ENCODE data around the gene GATA3.

GATA3 gene

DNA sequence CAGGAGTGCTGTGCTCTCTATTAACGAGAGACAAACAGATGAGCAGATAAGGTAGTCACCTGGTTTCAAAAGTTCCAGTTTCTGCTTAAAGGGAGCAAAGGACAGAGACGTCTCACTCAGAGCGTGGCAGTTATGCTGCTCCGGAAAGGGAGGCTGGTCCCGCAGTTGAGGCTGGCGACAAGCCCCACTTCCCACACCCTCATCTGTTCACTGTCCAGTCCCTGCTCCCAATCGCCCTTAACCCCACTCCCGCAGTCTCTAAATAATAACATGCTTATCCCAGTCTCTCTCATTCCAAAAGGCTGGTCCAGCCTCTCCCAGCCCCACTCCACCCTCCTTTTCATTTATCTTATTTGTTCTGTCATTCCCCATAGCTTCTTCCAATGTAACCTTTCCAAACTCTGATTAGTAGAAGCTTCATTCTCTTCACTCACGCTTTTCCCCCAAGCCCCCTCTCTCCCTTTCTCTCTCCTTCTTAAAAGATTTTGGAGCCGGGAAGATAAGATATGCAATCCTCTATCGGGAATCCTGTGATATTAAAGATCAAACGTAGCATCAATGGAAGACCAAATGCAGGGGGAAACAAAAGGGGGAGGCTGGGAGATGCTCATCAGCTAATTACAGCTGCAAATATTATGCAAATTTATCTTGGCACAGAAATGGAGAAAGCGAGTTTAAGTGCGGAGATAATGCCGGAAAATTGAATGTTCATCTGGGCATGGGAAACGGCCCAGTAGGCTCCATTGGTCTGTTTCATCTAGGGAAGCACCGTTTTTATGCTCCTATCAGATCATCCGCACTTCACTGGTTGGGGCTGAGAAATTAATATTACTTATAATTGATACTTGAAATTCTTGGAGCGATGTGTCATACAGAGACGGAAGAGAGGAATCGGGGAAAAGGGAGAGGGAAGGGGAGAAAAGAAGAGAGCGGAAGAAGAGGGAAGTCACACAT is 16.3 kb upstream of the GATA3 start:
- no peak for DNase-seq (ENCODE audit: low read depth)

DNA sequence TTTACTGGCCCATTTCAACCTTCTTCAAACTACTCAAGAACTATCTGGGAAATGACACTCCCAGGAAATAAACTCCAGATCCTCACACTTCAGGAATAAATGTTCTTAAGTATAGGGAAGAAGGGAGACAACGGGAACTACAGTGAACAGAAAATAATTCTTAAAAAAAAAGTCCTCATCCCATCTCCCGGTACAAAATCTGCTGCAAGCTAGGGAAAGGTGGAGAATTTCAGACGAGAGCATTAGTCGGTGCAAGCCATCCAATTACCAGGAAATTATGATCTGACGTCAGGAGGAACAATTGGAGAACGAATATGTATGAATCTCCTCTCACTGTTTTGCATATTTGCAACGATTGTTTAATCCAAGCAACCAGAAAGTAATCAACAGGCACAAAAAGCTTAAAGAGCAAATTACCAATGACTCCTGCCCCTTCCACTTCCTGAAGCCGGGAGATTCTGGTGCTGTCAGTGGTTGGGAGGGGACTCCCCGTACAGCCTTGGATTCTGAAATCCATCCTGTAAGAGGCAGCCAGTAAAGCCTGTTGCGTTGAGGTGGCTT is 15.1 kb upstream of the GATA3 start:
- no peak for DNase-seq (ENCODE audit: low read depth)

DNA sequence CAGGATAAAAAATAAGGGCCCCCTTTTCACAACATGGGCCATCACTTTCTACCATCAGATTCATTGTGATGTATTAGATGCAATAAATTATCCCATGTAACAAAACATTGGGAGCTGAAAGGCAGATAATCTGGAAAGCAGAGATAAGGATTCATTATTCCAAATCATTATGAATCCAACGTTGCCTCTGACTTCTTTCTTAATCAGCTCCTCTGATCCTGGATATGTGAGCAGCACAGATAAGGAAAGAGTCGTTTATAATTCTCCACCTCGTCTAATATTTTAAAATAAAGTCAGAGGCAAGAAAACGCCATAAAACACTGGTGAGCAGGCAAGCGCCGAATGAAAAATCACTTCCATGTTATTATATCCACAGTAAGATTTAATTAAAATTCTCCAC is 13.8 kb upstream of the GATA3 start:
- DNase-seq (ENCODE audit: low read depth), result no peak

DNA sequence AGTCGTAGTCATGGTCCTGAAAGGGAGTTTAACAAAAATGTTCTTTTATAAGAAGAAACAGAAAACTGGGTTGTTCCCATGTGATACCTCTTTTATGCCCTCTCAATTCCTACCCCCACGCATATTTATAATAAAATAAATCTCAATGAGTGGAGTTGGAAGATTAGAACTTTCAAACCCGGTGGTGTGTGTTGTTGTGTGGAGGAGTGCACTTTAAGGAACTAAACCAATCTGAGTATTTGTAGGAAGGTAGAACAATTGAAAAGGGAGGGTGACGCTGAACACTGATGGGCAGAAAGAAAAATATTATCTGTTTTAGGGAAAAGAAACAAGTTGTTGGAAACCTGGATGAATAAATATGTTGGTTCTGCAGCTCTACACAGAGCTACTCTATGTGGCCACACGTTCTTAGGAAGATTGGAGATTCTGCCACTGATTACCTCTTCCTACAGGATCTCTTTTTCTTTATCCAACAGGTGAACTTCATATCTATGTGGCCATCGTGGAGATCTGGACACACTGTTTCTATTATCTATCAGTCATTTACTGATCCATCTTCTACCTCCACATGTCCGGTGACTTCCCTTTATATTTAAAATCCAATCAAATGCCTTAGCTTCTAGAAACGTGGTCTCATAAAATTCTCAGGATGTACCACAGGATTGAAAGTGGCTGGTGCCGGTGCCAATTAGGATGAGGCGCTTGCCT is 13.1 kb upstream of the GATA3 start:
- no peak for DNase-seq (ENCODE audit: low read depth)

DNA sequence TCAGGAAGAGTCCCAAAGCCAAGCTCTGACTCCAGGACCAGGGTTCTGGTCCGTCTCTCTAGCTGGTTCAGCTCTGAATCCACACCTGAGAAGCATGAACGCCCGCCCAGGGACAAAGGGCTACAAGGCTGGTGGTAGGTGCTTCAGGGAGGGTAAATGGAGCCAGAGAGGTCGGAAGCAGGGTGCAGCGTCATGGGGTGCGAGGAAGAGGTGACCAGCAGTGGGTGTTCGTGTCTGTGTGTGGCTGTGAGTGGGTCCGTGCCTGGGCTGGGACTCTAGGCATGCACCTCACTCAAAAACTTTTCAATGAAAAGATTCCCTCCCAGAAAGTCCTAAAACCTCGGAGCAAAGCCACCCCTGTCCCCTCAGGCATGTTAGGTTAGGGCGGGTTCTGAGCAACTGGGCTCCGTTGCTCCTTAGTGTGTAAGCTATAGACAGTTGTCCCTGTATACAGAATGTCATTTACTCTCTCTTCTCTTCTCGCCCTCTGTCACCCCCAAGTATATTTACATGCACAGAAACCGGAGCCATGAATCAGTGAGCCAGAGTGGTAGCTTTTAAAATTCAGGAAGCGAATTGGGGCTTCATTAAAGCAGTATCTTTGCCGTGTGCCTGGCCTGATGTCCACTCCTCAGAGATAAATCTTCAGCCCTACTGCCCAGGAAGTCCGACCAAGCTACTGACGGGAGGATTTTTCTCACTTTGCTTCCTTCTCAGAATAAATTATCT is 12.3 kb upstream of the GATA3 start:
- DNase-seq (ENCODE audit: low read depth), result no peak

DNA sequence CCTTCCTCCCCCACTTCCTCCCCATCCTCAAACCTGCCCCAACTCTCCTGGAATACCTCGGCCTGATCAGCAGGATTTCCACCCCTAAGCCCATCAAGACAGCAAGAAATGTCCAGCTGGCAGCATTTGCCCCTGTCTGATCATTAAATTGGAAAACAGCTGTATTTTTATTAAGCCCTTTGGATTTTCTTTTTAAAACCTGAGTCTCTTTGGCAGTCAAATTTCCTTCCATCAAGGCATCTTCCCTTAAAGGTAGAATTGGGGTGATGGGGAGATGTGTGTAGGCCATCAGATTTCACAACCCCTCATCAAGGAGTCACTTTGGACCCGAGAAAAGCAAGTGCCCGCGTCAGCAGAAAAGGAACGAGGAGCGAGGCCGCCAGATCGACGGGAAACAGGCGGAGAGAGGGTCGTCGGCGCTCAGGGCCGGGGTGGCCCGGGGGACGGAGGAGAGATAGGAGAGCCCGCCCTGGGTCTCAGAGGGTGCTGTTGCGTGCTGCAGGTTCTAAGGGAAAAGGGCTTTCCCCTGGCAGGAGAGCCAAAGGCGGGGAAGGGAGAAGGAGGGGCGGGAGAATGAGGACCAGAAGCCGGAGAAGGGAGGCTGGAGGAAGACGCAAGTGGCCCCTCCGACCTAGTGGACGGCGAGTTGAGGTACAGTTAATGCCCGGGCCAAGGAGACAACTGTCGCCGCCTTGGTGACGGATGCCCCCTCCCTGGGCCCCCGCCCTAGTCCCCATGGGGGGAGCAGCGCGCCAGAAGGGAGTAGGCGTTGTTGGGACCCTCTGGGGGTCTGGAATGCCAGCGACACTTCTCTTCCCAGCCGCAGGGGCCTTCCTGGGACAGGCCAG is 11.5 kb upstream of the GATA3 start:
- no peak for DNase-seq (ENCODE audit: low read depth)

DNA sequence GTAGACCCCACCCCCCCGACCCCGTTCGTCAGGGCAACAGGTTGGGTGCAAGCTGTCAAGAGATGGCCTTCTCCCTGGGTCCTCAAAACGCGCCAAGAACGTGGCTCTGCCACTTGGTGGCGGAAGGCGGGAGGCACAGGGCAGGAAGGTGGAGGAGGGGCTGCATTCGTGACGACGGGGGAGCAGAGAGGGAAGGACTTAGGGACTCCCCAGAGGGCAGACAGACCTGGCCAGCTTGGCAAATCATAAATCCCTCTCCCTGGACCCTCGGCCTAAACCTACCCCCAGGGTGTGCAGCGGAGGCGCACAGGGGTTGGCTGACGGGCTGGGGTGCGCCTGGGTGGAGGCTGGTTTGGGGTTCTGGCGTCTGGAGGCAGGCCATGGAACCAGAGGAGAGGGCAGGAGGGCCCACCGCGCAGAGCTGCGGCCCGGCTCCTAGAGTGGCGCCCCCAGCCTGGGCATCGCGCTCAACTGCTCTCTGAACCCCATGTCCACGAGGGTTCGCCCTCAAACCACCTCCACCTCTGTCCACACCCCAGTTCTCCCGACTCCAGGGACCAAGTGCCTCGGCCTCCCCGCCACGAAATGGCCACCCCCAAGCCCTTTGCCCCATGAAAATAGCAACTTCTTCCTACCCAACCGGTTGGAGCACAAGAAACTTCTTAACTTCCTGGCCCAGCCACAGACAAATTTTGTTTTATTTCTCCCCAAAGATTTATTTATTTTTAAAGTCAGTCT is 10.8 kb upstream of the GATA3 start:
- DNase-seq (ENCODE audit: low read depth), result no peak

DNA sequence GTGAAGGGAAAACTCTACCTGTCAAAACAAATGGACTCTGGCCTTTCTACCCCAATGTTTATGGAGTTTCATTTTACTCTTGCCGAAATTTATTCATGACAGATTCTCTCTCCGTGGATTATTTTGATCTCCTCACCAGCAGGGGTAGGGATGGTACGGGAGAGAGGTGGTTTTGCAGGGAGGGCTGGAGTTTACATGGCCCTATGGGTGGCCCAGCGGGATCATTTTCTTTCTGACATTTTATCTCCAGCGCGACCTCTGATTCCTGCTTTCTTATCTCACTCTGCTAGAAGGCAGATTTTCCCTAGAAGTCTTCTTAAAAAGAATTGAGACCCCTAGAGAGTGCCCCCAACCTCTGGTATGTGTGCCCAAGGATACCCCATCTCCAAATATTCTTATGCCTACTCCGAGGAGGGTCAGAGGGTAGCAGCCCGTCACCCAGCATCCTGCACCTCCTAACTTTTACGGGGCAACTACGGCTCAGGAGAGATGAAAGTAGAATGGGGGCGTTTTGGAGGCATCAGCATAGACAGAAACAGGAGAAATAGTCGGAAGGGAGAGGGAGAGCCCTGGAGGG is 10.1 kb upstream of the GATA3 start:
- no peak for DNase-seq (ENCODE audit: low read depth)

DNA sequence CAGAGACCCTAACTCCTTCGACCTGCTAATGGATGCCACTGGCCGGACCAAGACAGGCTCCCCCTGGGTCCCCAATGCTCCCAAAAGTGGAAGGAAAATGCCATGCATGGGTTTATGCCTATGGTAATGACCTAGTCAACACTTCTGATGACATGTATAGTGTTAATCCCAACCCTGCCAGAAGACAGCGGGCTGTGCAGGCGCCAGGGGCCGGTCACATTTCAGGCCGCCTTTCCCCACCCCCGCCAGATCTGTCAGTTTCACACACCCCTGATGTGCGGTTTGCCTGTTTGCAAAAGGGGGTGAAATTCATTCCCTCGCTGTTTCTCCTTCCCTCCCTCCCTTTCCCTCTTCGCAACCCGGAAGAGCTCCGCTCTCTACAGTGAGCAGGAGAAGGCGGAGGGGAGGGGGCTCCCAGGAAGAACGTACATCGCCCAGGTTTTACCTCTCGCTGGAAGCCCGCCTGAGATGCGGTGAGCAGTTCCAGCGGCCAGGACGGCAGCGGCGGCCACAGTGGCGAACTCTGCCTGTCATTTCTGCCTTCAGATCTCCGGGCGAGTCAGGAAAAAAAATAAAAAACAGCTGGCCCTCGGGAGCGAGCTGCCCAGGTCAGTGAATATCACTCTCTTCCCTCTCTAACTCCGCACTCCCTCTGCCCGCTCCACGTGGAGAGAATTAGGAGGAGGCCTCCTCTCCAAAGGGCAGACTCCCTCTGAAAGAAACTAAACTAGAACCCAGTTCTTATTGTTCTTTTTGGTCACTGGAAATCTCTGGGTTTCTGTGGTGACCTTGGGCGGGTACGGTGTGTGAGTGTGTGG is 9.4 kb upstream of the GATA3 start:
- no peak for DNase-seq (ENCODE audit: low read depth)

DNA sequence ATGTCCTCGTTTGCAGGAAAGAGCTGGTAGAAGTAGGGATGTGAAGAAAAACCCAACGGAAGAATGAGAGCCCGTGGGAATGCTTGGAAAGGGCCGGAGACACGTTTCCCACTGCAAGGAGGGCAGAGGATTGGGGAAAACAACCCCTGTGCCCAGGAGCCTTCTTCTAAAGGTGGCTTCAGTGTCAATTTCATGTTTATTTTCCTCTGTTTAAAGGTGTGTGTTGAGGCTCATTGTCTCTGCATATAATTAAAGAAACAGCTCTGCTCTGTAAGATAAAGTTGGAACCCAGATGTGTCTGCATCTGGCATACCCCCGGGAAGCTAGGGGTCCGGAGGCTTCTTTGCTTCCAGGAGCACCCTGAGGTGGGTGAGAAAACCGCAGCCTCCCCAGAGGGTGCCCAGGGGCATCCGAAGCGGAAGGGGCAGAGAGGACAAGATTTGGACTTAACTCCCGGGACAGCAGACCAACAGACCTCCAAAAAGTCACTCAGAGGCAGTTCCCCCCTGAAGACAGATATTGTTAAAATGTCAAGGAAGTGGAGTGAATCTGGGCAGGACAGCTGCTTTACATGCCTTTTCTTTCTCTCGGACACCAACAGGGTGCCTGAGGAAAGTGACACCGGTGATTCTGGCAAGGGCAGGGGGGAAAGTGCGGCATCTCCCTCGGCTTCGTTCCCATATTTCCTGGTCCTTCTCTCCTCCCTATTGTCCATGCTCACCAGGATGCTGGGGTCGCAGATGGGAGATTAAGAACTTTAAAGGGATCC is 8.6 kb upstream of the GATA3 start:
- DNase-seq (ENCODE audit: low read depth), result no peak

DNA sequence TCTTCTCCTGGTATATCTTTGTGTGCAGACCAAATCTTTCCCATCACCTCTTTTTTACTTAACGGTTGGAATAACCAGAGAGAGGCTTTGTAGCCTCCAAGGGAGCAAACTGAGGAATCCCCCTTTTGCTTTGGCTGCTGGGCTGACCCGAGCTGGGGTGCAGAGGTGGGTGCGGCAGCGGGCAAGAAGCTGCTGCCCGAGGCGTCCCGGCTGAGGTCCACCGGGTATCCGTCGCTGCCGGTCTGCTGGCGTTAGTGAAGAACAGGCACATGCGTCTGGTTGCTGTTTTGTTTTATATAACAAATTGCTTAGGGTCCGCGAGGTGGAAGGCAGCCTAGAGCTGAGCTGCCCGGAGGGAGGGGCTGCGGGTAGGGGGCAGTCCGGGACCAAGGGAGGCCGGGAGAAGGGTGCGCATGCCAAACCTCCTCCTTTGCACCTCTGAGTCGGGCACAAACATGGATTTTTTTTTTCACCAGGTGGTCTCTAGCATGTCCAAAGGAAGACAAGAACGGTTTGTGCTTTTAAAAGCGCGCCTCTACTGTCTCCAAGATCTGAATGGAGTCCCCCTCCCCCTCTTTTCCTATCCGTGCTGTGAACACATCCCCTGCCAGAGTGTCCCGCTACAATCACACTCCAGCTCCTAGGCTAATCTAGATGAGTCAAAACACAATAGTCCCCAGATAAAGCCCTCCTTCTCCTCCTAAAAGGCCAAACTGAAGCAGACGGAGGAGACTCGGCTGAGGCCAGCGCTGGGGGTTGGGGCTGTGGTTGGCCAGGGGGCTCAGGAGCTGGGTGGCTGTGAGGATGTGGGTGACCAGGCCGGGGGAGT is 6.8 kb upstream of the GATA3 start:
- no peak for DNase-seq (ENCODE audit: low read depth)

DNA sequence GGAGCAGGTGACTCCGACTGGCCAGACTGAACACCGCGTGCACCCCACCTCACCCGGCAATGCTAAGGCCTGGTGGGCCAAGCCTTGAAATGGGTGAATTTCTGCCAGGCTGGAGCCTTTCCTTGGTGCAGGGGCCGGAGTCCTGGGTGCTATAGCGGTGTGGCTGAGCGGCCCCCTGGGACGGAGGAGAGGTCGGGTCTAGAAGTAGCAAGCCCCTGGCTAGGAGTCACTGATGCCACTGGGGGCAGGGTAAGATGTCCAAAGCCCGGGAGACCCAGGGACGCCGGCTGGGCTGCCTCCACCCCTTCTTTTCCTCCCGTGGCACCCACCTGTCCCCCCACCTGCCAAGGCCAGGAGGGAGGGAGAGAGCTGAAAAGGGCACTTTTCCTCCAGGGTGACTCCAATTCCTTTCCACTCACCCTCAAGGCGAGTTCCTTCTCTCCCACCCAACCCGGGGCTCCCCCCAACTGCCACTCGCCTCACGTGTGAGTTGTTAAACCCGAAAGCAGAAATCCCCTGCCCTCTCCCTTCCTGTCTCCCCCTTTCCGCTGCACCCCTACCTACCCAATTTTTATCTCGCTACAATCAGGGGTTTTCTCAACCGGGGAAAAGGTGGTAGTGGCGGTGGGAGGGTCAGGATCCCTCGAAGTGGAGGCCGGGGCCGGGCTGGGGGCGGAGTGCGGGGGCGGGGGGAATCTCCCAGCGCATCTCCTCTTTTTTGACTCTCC is 6.0 kb upstream of the GATA3 start:
- DNase-seq (ENCODE audit: low read depth), result no peak

DNA sequence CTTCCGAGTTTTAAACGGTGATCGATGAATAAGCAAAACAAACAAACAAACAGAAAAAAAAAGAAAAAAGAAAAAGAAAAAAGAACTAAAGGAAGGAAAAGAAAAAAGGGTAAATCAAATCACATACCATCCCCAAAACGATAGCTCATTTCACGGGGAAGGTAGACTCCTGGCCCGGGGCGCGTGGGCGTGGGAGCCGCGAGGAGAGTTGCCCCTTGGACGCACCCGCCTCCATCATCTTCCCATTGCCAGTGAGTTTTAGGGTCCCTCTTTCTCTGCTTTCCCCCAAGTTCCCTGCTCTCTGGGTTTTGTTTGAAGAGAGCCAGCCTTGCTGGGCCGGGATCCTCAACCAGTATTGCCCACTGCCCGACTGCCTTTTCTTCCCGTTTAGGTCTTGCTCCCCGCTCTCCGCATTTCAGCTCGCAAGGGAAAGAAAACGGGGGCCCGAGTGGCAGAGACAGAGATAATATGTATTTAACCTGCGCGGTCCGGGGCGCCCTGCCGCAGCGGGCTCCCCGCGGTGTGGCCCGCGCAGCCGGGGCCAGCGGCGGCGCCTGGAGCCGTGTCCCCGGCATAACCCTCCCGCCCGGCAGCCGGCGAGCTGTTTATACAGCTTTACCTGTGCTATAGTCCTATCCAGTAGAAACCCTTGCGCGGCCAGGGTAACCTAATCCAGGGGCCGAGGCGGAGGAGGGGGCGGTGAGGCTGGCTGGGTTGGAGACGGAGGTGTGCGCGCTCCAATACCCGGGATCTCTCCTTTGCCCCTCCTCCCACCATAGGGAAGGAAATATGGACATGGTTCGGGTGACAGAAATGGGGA is 5.2 kb upstream of the GATA3 start:
- DNase-seq (ENCODE audit: low read depth), result no peak

DNA sequence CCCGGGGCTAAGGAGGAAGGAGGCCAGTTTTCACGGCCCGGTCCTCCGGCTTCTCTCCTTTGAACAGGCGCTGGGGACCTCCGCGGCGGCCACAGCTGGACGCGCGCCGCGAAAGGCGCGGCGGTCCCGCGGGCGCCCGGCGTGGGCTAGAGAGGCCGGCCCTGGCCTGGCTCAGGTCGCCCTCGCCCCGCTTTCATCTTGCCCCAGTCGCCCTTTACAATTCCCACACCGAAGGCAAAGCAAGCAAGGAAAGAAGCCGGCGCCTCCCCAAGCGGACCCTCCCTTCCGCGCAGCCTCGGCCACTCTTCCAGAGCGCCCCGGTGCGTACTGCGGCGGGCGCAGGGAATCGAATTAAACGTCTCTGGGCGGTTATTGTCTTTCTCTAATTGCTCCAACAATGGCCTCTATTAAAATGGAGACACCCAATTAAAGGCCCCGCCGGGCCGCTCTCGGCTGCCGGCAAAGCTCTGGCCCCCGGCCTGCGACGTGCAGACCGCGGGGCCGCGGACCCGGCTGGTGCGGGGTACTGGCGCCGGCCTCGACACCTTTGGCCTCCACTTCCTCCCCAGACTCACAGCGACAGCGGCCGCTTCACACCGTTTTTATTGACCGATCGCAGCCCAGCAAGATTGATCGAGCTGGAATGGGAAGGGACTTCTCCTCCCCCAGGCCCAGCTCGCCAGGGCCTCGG is 4.5 kb upstream of the GATA3 start:
- DNase-seq (ENCODE audit: low read depth), result no peak

DNA sequence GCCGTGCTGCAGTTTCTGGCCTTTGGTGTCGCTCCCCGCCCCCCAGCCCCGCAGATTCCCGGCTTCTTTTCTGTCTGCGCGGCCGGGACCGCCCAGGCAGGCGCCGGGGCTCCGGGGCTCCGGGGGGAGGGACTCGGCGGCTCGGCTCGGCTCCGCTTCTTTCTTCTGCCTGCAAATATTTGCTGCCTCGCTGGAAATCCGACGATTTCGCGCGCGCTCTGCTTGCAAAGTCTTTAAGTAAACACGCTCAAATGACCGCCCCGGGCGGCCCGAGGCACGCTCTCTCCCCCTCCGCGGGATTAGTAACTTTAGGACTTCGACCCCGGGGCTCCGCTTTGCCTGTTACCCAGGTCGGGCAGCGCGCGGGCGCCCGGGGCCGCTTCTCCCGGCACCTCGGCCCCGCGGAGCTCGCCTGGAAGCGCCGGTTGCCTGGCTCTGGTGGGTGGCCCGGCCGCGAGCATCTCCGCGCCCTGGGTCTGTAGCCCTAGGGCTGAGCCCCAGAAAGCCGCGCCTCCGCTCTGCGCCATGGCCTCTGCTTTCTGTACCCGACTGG is 3.9 kb upstream of the GATA3 start:
- DNase-seq (ENCODE audit: low read depth), result no peak
